Keratinocyte (primary cell): ENCODE data around the gene LY6G6D.

Experiments
- CTCF ChIP-seq, 3 experiments: IDR thresholded peaks in 1 of 3; conservative IDR thresholded peaks in 1 of 3; optimal IDR thresholded peaks in 1 of 3; 2 replicates in 2 of 3; 3 replicates in 1 of 3; pipeline versions ENCODE3 to v1.5.1; 2011; ENCODE audit warnings: low read length in 3 of 3, mild to moderate bottlenecking in 3 of 3, moderate library complexity in 2 of 3, control low read depth in 1 of 3, inconsistent platforms in 1 of 3; ENCODE audit not compliant: insufficient read depth in 2 of 3; ENCODE audit errors: extremely low read depth in 1 of 3
- EZH2 ChIP-seq: IDR thresholded peaks from one replicate; pipeline ENCODE4 v1.6.1; 2012; ENCODE audit warnings: inconsistent platforms, mild to moderate bottlenecking, low read length, moderate library complexity

- TF ChIP-seq EZH2, result no peak
- no peak for TF ChIP-seq CTCF (optimal IDR thresholded peaks at IDR 0.05 in 1 of 3, IDR thresholded peaks at IDR 0.05 in 1 of 3, conservative IDR thresholded peaks at IDR 0.05 in 1 of 3; ENCODE audit: extremely low read depth in 1 of 3, insufficient read depth in 2 of 3, low read length in 3 of 3)
These were observed 25.5 kb downstream of the LY6G6D start for GRCh38 chr6:31740397-31741223.
